Stimulated activated naive B cell treated with anti-CD40 and anti-IgM and Interleukin-4, amounts not matched to agents 10 μg/mL and 1 μg/mL and 100 μg/mL, for 72 hours (primary cell): Measurements from ENCODE around the gene POMGNT2.

Source experiments
- ATAC-seq, 2 donors: fragments of 150-1000 bp; cut with Tn5 transposase; replicated peaks; 2 replicates each; pipeline ENCODE4 v1.10.0; 2021; ENCODE audit warnings: moderate library complexity in 1 of 2
- DNase-seq: peaks from one replicate; pipeline ENCODE4 v3.0.0; 2021
- H3K27ac Mint-ChIP-seq: one replicate; pipeline ENCODE4 v1.8.0; 2022; ENCODE audit warnings: mild to moderate bottlenecking, mixed read lengths
- H3K27me3 Mint-ChIP-seq, 2 donors: one replicate each; pipeline ENCODE4 v1.8.0; 2022; ENCODE audit warnings: mixed read lengths in 2 of 2
- H3K36me3 Mint-ChIP-seq, 2 donors: one replicate each; pipeline ENCODE4 v1.8.0; 2022; ENCODE audit warnings: mixed read lengths in 2 of 2, mild to moderate bottlenecking in 1 of 2
- H3K4me1 Mint-ChIP-seq, 2 donors: one replicate each; pipeline ENCODE4 v1.8.0; 2022; ENCODE audit warnings: mixed read lengths in 2 of 2, mild to moderate bottlenecking in 1 of 2
- H3K4me3 Mint-ChIP-seq, 2 donors: one replicate each; pipeline ENCODE4 v1.8.0; 2022; ENCODE audit warnings: mild to moderate bottlenecking in 2 of 2, mixed read lengths in 2 of 2, moderate library complexity in 1 of 2
- H3K9me3 Mint-ChIP-seq, 2 donors: one replicate each; pipeline ENCODE4 v1.8.0; 2022; ENCODE audit warnings: mixed read lengths in 2 of 2, mild to moderate bottlenecking in 1 of 2

Gene POMGNT2

DNA sequence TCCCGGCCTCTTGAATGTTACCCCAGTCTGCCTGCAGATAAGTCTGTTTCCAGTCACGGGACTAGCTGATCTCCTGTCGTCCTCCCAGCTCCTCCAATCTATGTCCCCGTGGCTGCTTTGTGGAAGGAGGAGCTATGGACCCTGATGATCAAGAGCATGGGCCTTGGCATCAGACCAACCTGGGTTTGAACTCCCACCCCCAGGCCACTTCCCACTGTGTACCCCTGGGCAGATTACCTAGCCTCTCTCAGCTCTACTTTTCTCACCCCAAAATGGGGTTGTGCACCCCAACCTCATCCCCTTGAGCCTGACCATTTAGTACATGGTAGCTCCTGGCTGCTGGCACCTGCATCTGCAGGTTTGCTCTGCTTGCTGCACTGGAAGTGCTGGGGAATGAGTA lies 71.0 kb downstream of the POMGNT2 start:
- Mint-ChIP-seq H3K4me3 (no peak overlapping the region), H3K36me3 (no peaks in the 10 kb centered on the region)
- no peak for DNase-seq

DNA sequence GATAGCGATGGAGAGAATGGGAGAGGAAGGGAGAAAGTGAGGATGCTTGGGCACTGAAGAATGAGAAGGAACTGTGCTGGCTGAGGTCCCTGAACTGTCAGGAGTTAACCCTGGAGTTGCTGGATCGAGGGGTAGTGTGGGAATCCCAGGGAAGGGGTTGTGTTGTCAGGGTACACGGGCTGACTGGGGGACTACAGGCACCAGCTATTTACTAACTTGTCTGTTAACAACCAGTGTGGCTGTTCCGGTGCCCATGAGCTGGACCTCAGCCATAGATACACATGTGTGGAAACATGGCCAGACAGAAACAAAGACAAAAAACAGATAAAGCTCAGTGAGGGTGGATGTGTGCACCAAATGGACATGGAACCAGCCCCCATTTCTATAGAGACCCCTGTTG lies 71.7 kb downstream of the POMGNT2 start:
- ATAC-seq (no peak), DNase-seq (no peak)
- Mint-ChIP-seq H3K36me3 (no peaks in the 10 kb centered on the region), H3K4me1 (peaks cover 0 to 5% of the 10 kb centered on the region in 2 donors), H3K27ac (no peak overlapping the region), H3K9me3 (no peaks in the 10 kb centered on the region), H3K4me3 (no peak overlapping the region), H3K27me3 (peaks cover 0 to 5% of the 10 kb centered on the region in 2 donors)

More for the DNA sequence above, 71.0 kb downstream of the POMGNT2 start:
- no peak overlapping the region for H3K27ac Mint-ChIP-seq
- ATAC-seq: no peak
- H3K4me1 Mint-ChIP-seq: peaks cover 0 to 5% of the 10 kb centered on the region in 2 donors
- no peaks in the 10 kb centered on the region for H3K9me3 Mint-ChIP-seq
- H3K27me3 Mint-ChIP-seq: peaks cover 0 to 9% of the 10 kb centered on the region in 2 donors

DNA sequence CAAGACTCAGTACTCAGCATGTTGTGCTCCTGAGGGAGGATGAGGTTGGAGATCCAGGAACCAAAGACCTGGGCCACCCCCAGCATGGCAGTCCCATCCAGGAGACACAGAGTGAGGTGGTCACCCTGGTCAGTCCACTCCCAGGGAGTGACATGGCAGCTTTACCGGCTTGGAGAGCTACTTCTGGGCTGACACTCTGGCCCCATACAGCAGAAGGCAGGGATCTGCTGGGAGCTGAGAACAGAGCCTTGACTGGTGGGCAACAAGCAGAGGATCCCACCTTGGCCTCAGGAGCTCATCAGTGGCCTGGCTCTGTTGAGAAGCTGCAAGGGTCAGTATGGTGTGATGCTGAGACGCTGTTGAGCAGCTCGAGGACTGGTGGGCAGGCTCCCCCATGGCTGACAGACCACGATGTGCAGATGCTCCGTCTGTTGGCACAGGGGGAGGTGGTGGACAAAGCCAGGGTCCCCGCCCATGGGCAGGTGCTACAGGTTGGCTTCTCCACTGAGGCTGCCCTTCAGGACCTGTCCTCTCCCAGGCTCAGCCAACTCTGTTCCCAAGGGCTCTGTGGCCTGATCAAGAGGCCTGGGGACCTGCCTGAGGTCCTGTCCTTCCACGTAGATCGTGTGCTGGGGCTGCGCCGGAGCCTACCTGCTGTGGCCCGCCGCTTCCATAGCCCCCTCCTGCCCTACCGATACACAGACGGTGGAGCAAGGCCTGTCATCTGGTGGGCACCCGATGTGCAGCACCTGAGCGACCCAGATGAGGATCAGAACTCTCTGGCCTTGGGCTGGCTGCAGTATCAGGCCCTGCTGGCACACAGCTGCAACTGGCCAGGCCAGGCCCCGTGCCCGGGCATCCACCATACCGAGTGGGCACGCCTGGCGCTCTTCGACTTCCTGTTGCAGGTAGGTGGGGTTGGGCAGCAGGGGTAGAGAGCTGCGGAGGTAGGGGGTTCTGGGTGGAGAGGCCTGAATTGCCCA lies 72.9 kb downstream of the POMGNT2 start:
- no peaks in the 10 kb centered on the region for H3K4me1 Mint-ChIP-seq
- DNase-seq (no peak), ATAC-seq (no peak)
- no peak overlapping the region for H3K4me3 Mint-ChIP-seq
- H3K9me3 Mint-ChIP-seq: no peaks in the 10 kb centered on the region
- no peak overlapping the region for H3K27ac Mint-ChIP-seq
- no peaks in the 10 kb centered on the region for H3K36me3 Mint-ChIP-seq
- peaks cover 0 to 5% of the 10 kb centered on the region in 2 donors for H3K27me3 Mint-ChIP-seq

DNA sequence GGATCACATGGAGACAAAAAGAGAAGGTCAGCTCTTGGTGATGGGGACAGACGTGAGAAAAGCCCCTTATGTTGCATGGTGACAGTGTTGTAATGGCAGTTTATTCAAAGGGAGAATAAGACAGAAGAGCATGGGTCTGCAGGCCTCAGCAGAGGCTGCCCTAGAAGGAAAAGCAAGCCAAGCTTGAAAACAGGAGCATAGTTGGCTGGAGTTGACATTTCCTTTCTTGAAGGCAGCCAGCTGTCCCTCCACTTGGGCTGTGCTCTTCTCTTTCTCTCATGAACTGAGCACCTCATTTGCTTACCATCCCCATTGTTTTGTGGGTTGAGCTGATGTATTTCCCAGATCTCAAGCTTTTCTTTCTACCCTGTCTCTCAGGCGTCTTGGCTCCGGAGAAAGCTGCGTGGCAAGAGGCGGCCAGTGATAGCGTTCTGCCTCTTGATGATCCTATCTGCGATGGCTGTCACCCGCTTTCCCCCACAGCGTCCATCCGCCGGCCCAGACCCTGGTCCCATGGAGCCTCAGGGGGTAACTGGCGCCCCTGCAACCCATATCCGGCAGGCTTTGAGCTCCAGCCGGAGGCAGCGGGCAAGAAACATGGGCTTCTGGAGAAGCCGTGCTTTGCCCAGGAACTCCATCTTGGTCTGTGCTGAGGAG lies 73.9 kb downstream of the POMGNT2 start:
- H3K4me3 Mint-ChIP-seq: no peak overlapping the region
- no peak overlapping the region for H3K27ac Mint-ChIP-seq
- ATAC-seq (no peak), DNase-seq (no peak)
- no peaks in the 10 kb centered on the region for H3K9me3 Mint-ChIP-seq
- H3K27me3 Mint-ChIP-seq: peaks cover 0 to 5% of the 10 kb centered on the region in 2 donors
- H3K4me1 Mint-ChIP-seq: no peaks in the 10 kb centered on the region
- no peaks in the 10 kb centered on the region for H3K36me3 Mint-ChIP-seq

DNA sequence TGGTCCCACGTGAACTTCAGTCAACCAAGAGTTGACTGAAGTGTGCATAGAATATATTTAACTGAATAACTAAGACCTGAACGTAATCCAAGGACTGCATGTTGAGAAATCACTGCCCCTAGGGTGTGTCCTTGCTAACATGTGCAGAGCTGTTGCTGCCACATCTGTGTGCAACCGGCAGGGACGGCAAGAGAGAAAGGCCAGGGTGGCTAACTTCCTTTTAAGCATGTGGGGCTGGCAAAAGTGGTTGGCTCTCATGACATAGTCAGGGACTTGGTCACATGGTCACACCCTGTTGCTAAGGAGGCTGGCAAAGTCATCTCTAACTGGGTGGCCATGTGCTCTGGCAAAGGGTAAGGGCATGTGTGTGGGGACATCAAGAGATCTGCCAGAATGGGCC lies 74.4 kb downstream of the POMGNT2 start:
- no peaks in the 10 kb centered on the region for H3K36me3 Mint-ChIP-seq
- H3K4me3 Mint-ChIP-seq: no peak overlapping the region
- H3K9me3 Mint-ChIP-seq: no peaks in the 10 kb centered on the region

DNA sequence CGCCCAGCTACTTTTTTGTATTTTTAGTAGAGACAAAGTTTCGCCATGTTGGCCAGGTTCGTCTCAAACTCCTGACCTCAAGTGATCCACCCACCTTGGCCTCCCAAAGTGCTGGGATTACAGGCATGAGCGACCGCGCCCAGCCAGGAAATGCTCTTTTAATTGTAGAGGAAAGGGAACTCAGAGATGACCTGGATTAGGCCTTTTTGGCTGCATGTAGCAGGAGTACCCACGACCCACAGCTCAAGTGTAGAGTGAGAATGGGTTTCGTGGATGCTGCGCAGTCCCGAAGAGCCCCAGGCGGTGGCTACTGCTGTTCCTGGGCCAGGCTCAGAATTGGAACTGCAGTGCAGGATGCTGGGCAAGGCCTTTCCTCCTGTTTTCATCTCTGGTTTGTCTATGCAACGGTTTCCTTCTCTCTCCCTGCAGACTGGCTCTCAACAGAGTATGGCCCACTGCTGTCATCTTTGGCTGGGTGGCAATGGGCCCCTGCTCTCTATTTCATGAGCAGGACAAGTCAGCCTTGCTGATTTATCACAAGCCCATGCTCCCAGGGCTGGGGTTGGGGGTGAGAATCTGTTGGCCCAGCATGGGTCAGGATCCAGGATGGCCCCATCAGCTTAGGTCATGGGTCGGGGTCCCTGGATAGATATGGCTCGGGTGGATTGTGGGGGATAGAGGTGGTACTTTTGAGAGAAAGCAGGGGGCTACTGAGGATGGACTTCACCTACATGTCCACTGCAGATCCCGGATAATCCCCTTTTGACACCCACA lies 75.5 kb downstream of the POMGNT2 start:
- Mint-ChIP-seq H3K27me3 (peaks cover 0 to 5% of the 10 kb centered on the region in 2 donors), H3K36me3 (no peaks in the 10 kb centered on the region), H3K4me1 (no peaks in the 10 kb centered on the region), H3K9me3 (no peaks in the 10 kb centered on the region), H3K4me3 (no peak overlapping the region), H3K27ac (no peak overlapping the region)
- DNase-seq: no peak
- ATAC-seq: no peak

More for the DNA sequence above, 74.4 kb downstream of the POMGNT2 start:
- DNase-seq (no peak), ATAC-seq (no peak)
- no peak overlapping the region for H3K27ac Mint-ChIP-seq
- H3K27me3 Mint-ChIP-seq: peaks cover 0 to 5% of the 10 kb centered on the region in 2 donors
- no peaks in the 10 kb centered on the region for H3K4me1 Mint-ChIP-seq
